Stimulated activated memory B cell treated with anti-CD40 and anti-IgM and Interleukin-4, amounts not matched to agents 10 μg/mL and 1 μg/mL and 100 μg/mL, for 72 hours (primary cell): ENCODE results near the gene ARID4B.
"Not testable (repeated sequence)": the region's sequence is repeated elsewhere in the genome, so short reads cannot be mapped to it uniquely, and the experiment has no call there.

ENCODE experiments used
- ATAC-seq: fragments of 150-1000 bp; cut with Tn5 transposase; 2 replicates; pipeline ENCODE4 v1.10.0; 2021
- H3K27ac Mint-ChIP-seq: one replicate; pipeline ENCODE4 v1.8.0; 2022; ENCODE audit warnings: mild to moderate bottlenecking, mixed read lengths
- H3K27me3 Mint-ChIP-seq: one replicate; pipeline ENCODE4 v1.8.0; 2022; ENCODE audit warnings: mixed read lengths
- H3K36me3 Mint-ChIP-seq: one replicate; pipeline ENCODE4 v1.8.0; 2022; ENCODE audit warnings: mixed read lengths
- H3K4me1 Mint-ChIP-seq: one replicate; pipeline ENCODE4 v1.8.0; 2022; ENCODE audit warnings: mixed read lengths
- H3K4me3 Mint-ChIP-seq: one replicate; pipeline ENCODE4 v1.8.0; 2022; ENCODE audit warnings: mild to moderate bottlenecking, moderate library complexity, mixed read lengths
- H3K9me3 Mint-ChIP-seq: one replicate; pipeline ENCODE4 v1.8.0; 2022; ENCODE audit warnings: mixed read lengths

Gene ARID4B

GRCh38 chr1:235213752-235214151, 114.2 kb downstream of the ARID4B start:
- ATAC-seq = no peak
- H3K9me3 Mint-ChIP-seq = no peaks in the 10 kb centered on the region
- H3K27me3 Mint-ChIP-seq = no peaks in the 10 kb centered on the region
- peak overlapping the region; percentile 9 for H3K27ac Mint-ChIP-seq
- H3K4me3 Mint-ChIP-seq = no peak overlapping the region
- H3K4me1 Mint-ChIP-seq = no peaks in the 10 kb centered on the region
- peaks cover 25% of the 10 kb centered on the region for H3K36me3 Mint-ChIP-seq

- H3K4me1 Mint-ChIP-seq = peaks cover 6% of the 10 kb centered on the region
- no peaks in the 10 kb centered on the region for H3K27me3 Mint-ChIP-seq
- no peaks in the 10 kb centered on the region for H3K9me3 Mint-ChIP-seq
- no peak overlapping the region for H3K4me3 Mint-ChIP-seq
- H3K36me3 Mint-ChIP-seq = peaks cover 35% of the 10 kb centered on the region
- H3K27ac Mint-ChIP-seq = peak overlapping the region; percentile 69
- no peak for ATAC-seq
Observed at GRCh38 chr1:235211517-235211916, 116.5 kb downstream of the ARID4B start.

- Mint-ChIP-seq H3K4me3 (no peak overlapping the region), H3K36me3 (peaks cover 42% of the 10 kb centered on the region), H3K27ac (peak overlapping the region; percentile 4), H3K4me1 (peaks cover 6% of the 10 kb centered on the region), H3K9me3 (no peaks in the 10 kb centered on the region), H3K27me3 (no peaks in the 10 kb centered on the region)
- ATAC-seq = no peak
Observed at GRCh38 chr1:235207209-235207565, 120.8 kb downstream of the ARID4B start.

- no peak for ATAC-seq
- no peaks in the 10 kb centered on the region for H3K9me3 Mint-ChIP-seq
- H3K27me3 Mint-ChIP-seq = no peaks in the 10 kb centered on the region
- peaks cover 6% of the 10 kb centered on the region for H3K4me1 Mint-ChIP-seq
- peaks cover 38% of the 10 kb centered on the region for H3K36me3 Mint-ChIP-seq
- H3K27ac Mint-ChIP-seq = peak overlapping the region; percentile 4
- H3K4me3 Mint-ChIP-seq = no peak overlapping the region
Observed at GRCh38 chr1:235206533-235207208, 121.3 kb downstream of the ARID4B start.

GRCh38 chr1:235205687-235206086, 122.3 kb downstream of the ARID4B start:
- ATAC-seq = no peak
- H3K4me3 Mint-ChIP-seq = no peak overlapping the region
- H3K36me3 Mint-ChIP-seq = peaks cover 30% of the 10 kb centered on the region
- no peaks in the 10 kb centered on the region for H3K9me3 Mint-ChIP-seq
- no peaks in the 10 kb centered on the region for H3K27me3 Mint-ChIP-seq
- peak overlapping the region; percentile 23 for H3K27ac Mint-ChIP-seq
- H3K4me1 Mint-ChIP-seq = peaks cover 6% of the 10 kb centered on the region

GRCh38 chr1:235203428-235203827, 124.6 kb downstream of the ARID4B start:
- Mint-ChIP-seq H3K4me1 (peaks cover 13% of the 10 kb centered on the region), H3K4me3 (no peak overlapping the region), H3K27me3 (no peaks in the 10 kb centered on the region), H3K27ac (no peak overlapping the region), H3K36me3 (peaks cover 38% of the 10 kb centered on the region), H3K9me3 (no peaks in the 10 kb centered on the region)
- no peak for ATAC-seq

- H3K9me3 Mint-ChIP-seq, H3K27ac Mint-ChIP-seq, H3K4me3 Mint-ChIP-seq, H3K27me3 Mint-ChIP-seq, ATAC-seq: not testable (repeated sequence)
- Mint-ChIP-seq H3K4me1 (peaks cover 13% of the 10 kb centered on the region), H3K36me3 (peaks cover 38% of the 10 kb centered on the region)
Observed at GRCh38 chr1:235202447-235202846, 125.5 kb downstream of the ARID4B start.

- ATAC-seq = no peak
- Mint-ChIP-seq H3K27ac (peak overlapping the region; percentile 58), H3K27me3 (no peaks in the 10 kb centered on the region), H3K4me1 (peaks cover 7% of the 10 kb centered on the region), H3K36me3 (peaks cover 11% of the 10 kb centered on the region), H3K9me3 (no peaks in the 10 kb centered on the region), H3K4me3 (no peak overlapping the region)
Observed at GRCh38 chr1:235199441-235199840, 128.5 kb downstream of the ARID4B start.

- no peaks in the 10 kb centered on the region for H3K27me3 Mint-ChIP-seq
- no peak overlapping the region for H3K27ac Mint-ChIP-seq
- H3K4me1 Mint-ChIP-seq = peaks cover 7% of the 10 kb centered on the region
- ATAC-seq = no peak
- H3K36me3 Mint-ChIP-seq = peaks cover 45% of the 10 kb centered on the region
- H3K4me3 Mint-ChIP-seq = no peak overlapping the region
- no peaks in the 10 kb centered on the region for H3K9me3 Mint-ChIP-seq
Observed at GRCh38 chr1:235190431-235190830, 137.5 kb downstream of the ARID4B start.

- Mint-ChIP-seq H3K4me1 (peaks cover 7% of the 10 kb centered on the region), H3K9me3 (no peaks in the 10 kb centered on the region), H3K27ac (no peak overlapping the region), H3K36me3 (peaks cover 48% of the 10 kb centered on the region), H3K4me3 (no peak overlapping the region), H3K27me3 (no peaks in the 10 kb centered on the region)
- ATAC-seq = no peak
Observed at GRCh38 chr1:235187316-235187715, 140.7 kb downstream of the ARID4B start.

- H3K4me3 Mint-ChIP-seq = no peak overlapping the region
- no peaks in the 10 kb centered on the region for H3K9me3 Mint-ChIP-seq
- H3K27ac Mint-ChIP-seq = no peak overlapping the region
- H3K4me1 Mint-ChIP-seq = no peaks in the 10 kb centered on the region
- peaks cover 46% of the 10 kb centered on the region for H3K36me3 Mint-ChIP-seq
- no peak for ATAC-seq
- no peaks in the 10 kb centered on the region for H3K27me3 Mint-ChIP-seq
Observed at GRCh38 chr1:235181561-235182245, 146.3 kb downstream of the ARID4B start.

GRCh38 chr1:235180916-235181460, 147.0 kb downstream of the ARID4B start:
- Mint-ChIP-seq H3K4me1 (no peaks in the 10 kb centered on the region), H3K27ac (no peak overlapping the region), H3K9me3 (no peaks in the 10 kb centered on the region), H3K27me3 (no peaks in the 10 kb centered on the region), H3K4me3 (no peak overlapping the region), H3K36me3 (peaks cover 47% of the 10 kb centered on the region)
- no peak for ATAC-seq

GRCh38 chr1:235176486-235176885, 151.5 kb downstream of the ARID4B start:
- Mint-ChIP-seq H3K27me3 (no peaks in the 10 kb centered on the region), H3K4me1 (no peaks in the 10 kb centered on the region), H3K9me3 (no peaks in the 10 kb centered on the region), H3K27ac (no peak overlapping the region), H3K36me3 (peaks cover 51% of the 10 kb centered on the region), H3K4me3 (no peak overlapping the region)
- no peak for ATAC-seq

- H3K36me3 Mint-ChIP-seq = peaks cover 37% of the 10 kb centered on the region
- ATAC-seq = no peak
- H3K9me3 Mint-ChIP-seq = no peaks in the 10 kb centered on the region
- no peak overlapping the region for H3K27ac Mint-ChIP-seq
- no peaks in the 10 kb centered on the region for H3K27me3 Mint-ChIP-seq
- no peak overlapping the region for H3K4me3 Mint-ChIP-seq
- no peaks in the 10 kb centered on the region for H3K4me1 Mint-ChIP-seq
Observed at GRCh38 chr1:235169986-235170385, 158.0 kb downstream of the ARID4B start.

GRCh38 chr1:235168375-235168774, 159.6 kb downstream of the ARID4B start:
- peaks cover 29% of the 10 kb centered on the region for H3K36me3 Mint-ChIP-seq
- H3K4me3 Mint-ChIP-seq = no peak overlapping the region
- no peak for ATAC-seq
- no peak overlapping the region for H3K27ac Mint-ChIP-seq
- H3K4me1 Mint-ChIP-seq = no peaks in the 10 kb centered on the region
- no peaks in the 10 kb centered on the region for H3K27me3 Mint-ChIP-seq
- no peaks in the 10 kb centered on the region for H3K9me3 Mint-ChIP-seq
